ENCODE results near the gene IMMP2L. TPM values are rescaled to one million over a fixed set of nuclear protein-coding genes. Genes with fewer than 3 reads are reported as not detected.

Gene IMMP2L
- total RNA-seq, 2 experiments from 2014 or later, result 8.9 to 18.7 TPM

GRCh38 chr7:111080495-111081105 is 481.7 kb downstream of the IMMP2L start:
- ChIA-PET CTCF (interaction anchor here (2.7 kb wide), 1 partner anchor 18 kb away, joined by 13 read pairs; no protein-coding TSS in a partner anchor), POLR2A (interaction anchor here (1.5 to 3.6 kb wide), 3 partner anchors 18 to 68 kb away, joined by 4 to 64 read pairs (median 63); no protein-coding TSS in a partner anchor)

GRCh38 chr7:111077001-111077400 is 485.3 kb downstream of the IMMP2L start:
- Mint-ChIP-seq H3K27me3 (no peaks in the 10 kb centered on the region), H3K9me3 (no peaks in the 10 kb centered on the region), H3K27ac (no peak overlapping the region), H3K36me3 (ENCODE audit: low read depth) (no peaks in the 10 kb centered on the region), H3K4me3 (no peak overlapping the region), H3K4me1 (ENCODE audit: low read depth) (peaks cover 65% of the 10 kb centered on the region)
- Histone ChIP-seq H3K36me3 (ENCODE audit: insufficient read depth, low read length) (no peaks in the 10 kb centered on the region), H3K27me3 (ENCODE audit: control insufficient read depth in 1 of 2, insufficient read depth in 2 of 2, low read length in 2 of 2) (no peaks in the 10 kb centered on the region), H3K4me3 (ENCODE audit: low read length) (no peak overlapping the region), H3K4me1 (ENCODE audit: insufficient read depth, low read length) (peaks cover 8% of the 10 kb centered on the region), H3K9me3 (ENCODE audit: control insufficient read depth in 1 of 2, insufficient read depth in 1 of 2, low read length in 2 of 2) (no peaks in the 10 kb centered on the region), H3K27ac (ENCODE audit: low read depth in 1 of 2, low read length in 2 of 2) (no peak overlapping the region)
- POLR2A ChIA-PET, result interaction anchor here (1.1 kb wide), 1 partner anchor 25 kb away, joined by 3 read pairs; no protein-coding TSS in a partner anchor
- no peak for DNase-seq
- no peak for TF ChIP-seq CTCF (IDR thresholded peaks at IDR 0.05)
- intact Hi-C loops (cut with DNase I, micrococcal nuclease), result loop anchor here in 1 of 2 experiments (5.0 to 10.0 kb wide), 2 partner anchors 35 to 52 kb away; no protein-coding TSS in a partner anchor
- ATAC-seq (ENCODE audit: poor library complexity), result no peak
- CTCF ChIA-PET, result interaction anchor here (1.1 kb wide), 1 partner anchor 13 kb away, joined by 3 read pairs; no protein-coding TSS in a partner anchor

More at GRCh38 chr7:111080495-111081105, 481.7 kb downstream of the IMMP2L start:
- Mint-ChIP-seq H3K4me1 (ENCODE audit: low read depth) (peaks cover 77% of the 10 kb centered on the region), H3K36me3 (ENCODE audit: low read depth) (no peaks in the 10 kb centered on the region), H3K27ac (peak overlapping the region; percentile 73), H3K4me3 (no peak overlapping the region), H3K27me3 (no peaks in the 10 kb centered on the region), H3K9me3 (peaks cover 3% of the 10 kb centered on the region)
- Histone ChIP-seq H3K27ac (ENCODE audit: low read depth in 1 of 2, low read length in 2 of 2) (no peak overlapping the region), H3K36me3 (ENCODE audit: insufficient read depth, low read length) (no peaks in the 10 kb centered on the region), H3K4me1 (ENCODE audit: insufficient read depth, low read length) (peaks cover 20% of the 10 kb centered on the region), H3K27me3 (ENCODE audit: control insufficient read depth in 1 of 2, insufficient read depth in 2 of 2, low read length in 2 of 2) (no peaks in the 10 kb centered on the region), H3K4me3 (ENCODE audit: low read length) (no peak overlapping the region), H3K9me3 (ENCODE audit: control insufficient read depth in 1 of 2, insufficient read depth in 1 of 2, low read length in 2 of 2) (no peaks in the 10 kb centered on the region)
- intact Hi-C loops (cut with DNase I, micrococcal nuclease), result loop anchor here in 1 of 2 experiments (5.0 kb wide), 1 partner anchor 68 kb away; no protein-coding TSS in a partner anchor
- no peak for DNase-seq
- no peak for ATAC-seq (ENCODE audit: poor library complexity)
- TF ChIP-seq CTCF (IDR thresholded peaks at IDR 0.05), result no peak

GRCh38 chr7:111076205-111076604 is 486.1 kb downstream of the IMMP2L start:
- Histone ChIP-seq H3K4me3 (ENCODE audit: low read length) (no peak overlapping the region), H3K27ac (ENCODE audit: low read depth in 1 of 2, low read length in 2 of 2) (no peak overlapping the region), H3K36me3 (ENCODE audit: insufficient read depth, low read length) (no peaks in the 10 kb centered on the region), H3K27me3 (ENCODE audit: control insufficient read depth in 1 of 2, insufficient read depth in 2 of 2, low read length in 2 of 2) (no peaks in the 10 kb centered on the region), H3K9me3 (ENCODE audit: control insufficient read depth in 1 of 2, insufficient read depth in 1 of 2, low read length in 2 of 2) (no peaks in the 10 kb centered on the region), H3K4me1 (ENCODE audit: insufficient read depth, low read length) (peaks cover under 1% of the 10 kb centered on the region)
- H3K4me1 Mint-ChIP-seq (ENCODE audit: low read depth), result peaks cover 62% of the 10 kb centered on the region
- H3K9me3 Mint-ChIP-seq, result no peaks in the 10 kb centered on the region
- POLR2A ChIA-PET, result interaction anchor here (0.6 to 1.4 kb wide), 3 partner anchors 24 to 474 kb away, joined by 3 to 4 read pairs (median 3); no protein-coding TSS in a partner anchor
- H3K27me3 Mint-ChIP-seq, result no peaks in the 10 kb centered on the region
- H3K27ac Mint-ChIP-seq, result no peak overlapping the region
- H3K36me3 Mint-ChIP-seq (ENCODE audit: low read depth), result no peaks in the 10 kb centered on the region
- peak in 1 of 14 experiments; percentile 49 for DNase-seq
- ATAC-seq (ENCODE audit: poor library complexity), result no peak
- intact Hi-C loops (cut with DNase I, micrococcal nuclease), result loop anchor here in 1 of 2 experiments (5.0 to 10.0 kb wide), 2 partner anchors 34 to 51 kb away; no protein-coding TSS in a partner anchor
- CTCF ChIA-PET, result interaction anchor here (1.1 kb wide), 1 partner anchor 14 kb away, joined by 3 read pairs; no protein-coding TSS in a partner anchor
- no peak for TF ChIP-seq CTCF (IDR thresholded peaks at IDR 0.05)
- no peak overlapping the region for H3K4me3 Mint-ChIP-seq
